Measurements from ENCODE around the gene ANAPC1.
"Not testable (repeated sequence)": the region's sequence is repeated elsewhere in the genome, so short reads cannot be mapped to it uniquely, and the experiment has no call there.

Gene ANAPC1

GRCh38 chr2:111750641-111751040, 133.4 kb downstream of the ANAPC1 start:
- H3K79me2 ChIP-seq (ENCODE audit: insufficient read depth, low read length); H3K9ac ChIP-seq (ENCODE audit: low read length); H3F3A ChIP-seq (ENCODE audit: insufficient read depth, low read length); H4K20me1 ChIP-seq (ENCODE audit: insufficient read depth, low read length); H3K4me1 ChIP-seq (ENCODE audit: insufficient read depth, low read length, severe bottlenecking); H3K9me3 ChIP-seq (ENCODE audit: low read length); H3K27ac ChIP-seq (ENCODE audit: low read depth, low read length, poor library complexity, severe bottlenecking); H2AFZ ChIP-seq (ENCODE audit: low read length); H3K27me3 ChIP-seq (ENCODE audit: insufficient read depth, low read length); H3K4me3 ChIP-seq (ENCODE audit: low read depth, low read length, poor library complexity, severe bottlenecking); H3K4me2 ChIP-seq (ENCODE audit: low read length); H3K9me2 ChIP-seq (ENCODE audit: low read depth, low read length); H3K36me3 ChIP-seq (ENCODE audit: insufficient read depth, low read length): not testable (repeated sequence)

- H3K27ac ChIP-seq (ENCODE audit: low read depth, low read length, poor library complexity, severe bottlenecking); H4K20me1 ChIP-seq (ENCODE audit: insufficient read depth, low read length); H3K4me2 ChIP-seq (ENCODE audit: low read length); H3K9me3 ChIP-seq (ENCODE audit: low read length); H3K27me3 ChIP-seq (ENCODE audit: insufficient read depth, low read length); H3K9ac ChIP-seq (ENCODE audit: low read length); H2AFZ ChIP-seq (ENCODE audit: low read length); H3K4me1 ChIP-seq (ENCODE audit: insufficient read depth, low read length, severe bottlenecking); H3K79me2 ChIP-seq (ENCODE audit: insufficient read depth, low read length); H3K36me3 ChIP-seq (ENCODE audit: insufficient read depth, low read length); H3F3A ChIP-seq (ENCODE audit: insufficient read depth, low read length); H3K9me2 ChIP-seq (ENCODE audit: low read depth, low read length); H3K4me3 ChIP-seq (ENCODE audit: low read depth, low read length, poor library complexity, severe bottlenecking): not testable (repeated sequence)
These were observed 135.6 kb downstream of the ANAPC1 start for GRCh38 chr2:111748429-111748828.

GRCh38 chr2:111747410-111748115, 136.4 kb downstream of the ANAPC1 start:
- not testable (repeated sequence) for H3F3A ChIP-seq (ENCODE audit: insufficient read depth, low read length); H3K9me2 ChIP-seq (ENCODE audit: low read depth, low read length); H3K4me3 ChIP-seq (ENCODE audit: low read depth, low read length, poor library complexity, severe bottlenecking); H3K4me1 ChIP-seq (ENCODE audit: insufficient read depth, low read length, severe bottlenecking); H3K27ac ChIP-seq (ENCODE audit: low read depth, low read length, poor library complexity, severe bottlenecking); H3K79me2 ChIP-seq (ENCODE audit: insufficient read depth, low read length); H2AFZ ChIP-seq (ENCODE audit: low read length); H3K9me3 ChIP-seq (ENCODE audit: low read length); H3K36me3 ChIP-seq (ENCODE audit: insufficient read depth, low read length); H4K20me1 ChIP-seq (ENCODE audit: insufficient read depth, low read length); H3K4me2 ChIP-seq (ENCODE audit: low read length); H3K9ac ChIP-seq (ENCODE audit: low read length); H3K27me3 ChIP-seq (ENCODE audit: insufficient read depth, low read length)
- peak; percentile 35; the same call in 1 of the 2 replicates for TF ChIP-seq CTCF (IDR thresholded peaks at IDR 0.05; ENCODE audit: low read length)

GRCh38 chr2:111744751-111745150, 139.2 kb downstream of the ANAPC1 start:
- not testable (repeated sequence) for H3K36me3 ChIP-seq (ENCODE audit: insufficient read depth, low read length); H3K9ac ChIP-seq (ENCODE audit: low read length); H3K9me3 ChIP-seq (ENCODE audit: low read length); H3K9me2 ChIP-seq (ENCODE audit: low read depth, low read length); H3K4me3 ChIP-seq (ENCODE audit: low read depth, low read length, poor library complexity, severe bottlenecking); H3K4me1 ChIP-seq (ENCODE audit: insufficient read depth, low read length, severe bottlenecking); H2AFZ ChIP-seq (ENCODE audit: low read length); H3K79me2 ChIP-seq (ENCODE audit: insufficient read depth, low read length); H4K20me1 ChIP-seq (ENCODE audit: insufficient read depth, low read length); H3K27ac ChIP-seq (ENCODE audit: low read depth, low read length, poor library complexity, severe bottlenecking); H3K4me2 ChIP-seq (ENCODE audit: low read length); H3F3A ChIP-seq (ENCODE audit: insufficient read depth, low read length); H3K27me3 ChIP-seq (ENCODE audit: insufficient read depth, low read length)

GRCh38 chr2:111741517-111741916, 142.5 kb downstream of the ANAPC1 start:
- H3K4me3 ChIP-seq (ENCODE audit: low read depth, low read length, poor library complexity, severe bottlenecking); H3K27me3 ChIP-seq (ENCODE audit: insufficient read depth, low read length); H3K9me2 ChIP-seq (ENCODE audit: low read depth, low read length); H3K27ac ChIP-seq (ENCODE audit: low read depth, low read length, poor library complexity, severe bottlenecking); H3K4me1 ChIP-seq (ENCODE audit: insufficient read depth, low read length, severe bottlenecking); H3K4me2 ChIP-seq (ENCODE audit: low read length); H3K9me3 ChIP-seq (ENCODE audit: low read length); H3K9ac ChIP-seq (ENCODE audit: low read length); H2AFZ ChIP-seq (ENCODE audit: low read length); H4K20me1 ChIP-seq (ENCODE audit: insufficient read depth, low read length); H3F3A ChIP-seq (ENCODE audit: insufficient read depth, low read length); H3K79me2 ChIP-seq (ENCODE audit: insufficient read depth, low read length); H3K36me3 ChIP-seq (ENCODE audit: insufficient read depth, low read length): not testable (repeated sequence)
